ENCODE measurements around the gene S100PBP. TPM values are rescaled to one million over a fixed set of nuclear protein-coding genes. Genes with fewer than 3 reads are reported as not detected.

The S100PBP gene
- total and polyA plus RNA-seq, 9 of the 15 experiments (the other 6 are each of a cell fraction or from before 2014, with no cell fraction given) = 22.9 to 60.2 (median 32.9) TPM

DNA sequence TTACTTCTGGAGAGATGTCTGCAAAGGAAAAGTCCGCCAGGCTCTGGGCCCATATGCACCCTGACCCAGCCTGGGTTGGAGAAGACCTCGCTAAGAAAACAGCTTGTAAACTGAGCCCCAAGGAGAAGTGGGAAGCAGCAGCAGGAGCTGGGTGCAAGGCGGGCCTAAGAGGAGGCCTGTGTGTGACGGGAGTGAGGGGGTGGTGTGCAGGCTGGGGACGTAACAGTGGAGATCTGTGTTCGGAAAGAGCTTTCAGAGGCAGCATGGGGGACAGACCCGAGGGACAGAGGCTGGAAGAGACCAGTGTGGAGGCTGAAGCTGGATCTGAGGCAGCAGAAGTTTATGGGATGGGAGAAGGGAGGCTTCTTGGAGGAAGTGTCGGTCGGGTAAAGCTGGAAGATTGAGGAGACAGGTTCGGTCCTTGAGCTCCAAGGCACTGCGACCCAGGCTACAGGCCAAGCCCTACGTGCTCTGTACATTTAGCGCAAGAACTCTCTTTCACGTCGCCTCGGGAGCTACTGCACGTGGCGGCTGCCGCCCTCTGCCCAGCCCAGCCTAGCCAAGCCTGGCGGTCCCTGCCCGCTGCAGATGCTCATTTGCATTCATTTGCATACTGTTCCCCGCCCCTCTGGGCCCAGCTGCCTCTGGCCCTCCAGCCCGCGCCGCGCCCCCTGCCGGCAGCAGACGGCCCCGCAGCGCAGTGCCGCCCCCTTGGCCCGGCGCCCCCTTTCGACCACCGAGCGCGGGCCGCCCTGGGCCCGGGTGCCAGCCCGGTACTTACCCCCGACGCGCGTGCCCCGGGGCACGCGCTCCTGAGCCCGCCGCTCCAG, 75.1 kb downstream of the S100PBP start (continued):
- TF ChIP-seq SAFB (IDR thresholded peaks at IDR 0.05; ENCODE audit: borderline replicate concordance, low read depth, low read length) = no peak
- TF ChIP-seq, protein P1, sequence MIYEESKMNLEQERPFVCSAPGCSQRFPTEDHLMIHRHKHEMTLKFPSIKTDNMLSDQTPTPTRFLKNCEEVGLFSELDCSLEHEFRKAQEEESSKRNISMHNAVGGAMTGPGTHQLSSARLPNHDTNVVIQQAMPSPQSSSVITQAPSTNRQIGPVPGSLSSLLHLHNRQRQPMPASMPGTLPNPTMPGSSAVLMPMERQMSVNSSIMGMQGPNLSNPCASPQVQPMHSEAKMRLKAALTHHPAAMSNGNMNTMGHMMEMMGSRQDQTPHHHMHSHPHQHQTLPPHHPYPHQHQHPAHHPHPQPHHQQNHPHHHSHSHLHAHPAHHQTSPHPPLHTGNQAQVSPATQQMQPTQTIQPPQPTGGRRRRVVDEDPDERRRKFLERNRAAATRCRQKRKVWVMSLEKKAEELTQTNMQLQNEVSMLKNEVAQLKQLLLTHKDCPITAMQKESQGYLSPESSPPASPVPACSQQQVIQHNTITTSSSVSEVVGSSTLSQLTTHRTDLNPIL (CRISPR knock-in tag; IDR thresholded peaks at IDR 0.05) = no peak
- TF ChIP-seq NR2C2 (CRISPR knock-in tag; IDR thresholded peaks at IDR 0.05) = 0 out of 2 replicates have a peak, but pooled peaks have one; percentile 32
- no peak for TF ChIP-seq NR2C2 (tag; IDR thresholded peaks at IDR 0.05)
- TF ChIP-seq BCOR (IDR thresholded peaks at IDR 0.05) = no peak
- TF ChIP-seq, protein P2, sequence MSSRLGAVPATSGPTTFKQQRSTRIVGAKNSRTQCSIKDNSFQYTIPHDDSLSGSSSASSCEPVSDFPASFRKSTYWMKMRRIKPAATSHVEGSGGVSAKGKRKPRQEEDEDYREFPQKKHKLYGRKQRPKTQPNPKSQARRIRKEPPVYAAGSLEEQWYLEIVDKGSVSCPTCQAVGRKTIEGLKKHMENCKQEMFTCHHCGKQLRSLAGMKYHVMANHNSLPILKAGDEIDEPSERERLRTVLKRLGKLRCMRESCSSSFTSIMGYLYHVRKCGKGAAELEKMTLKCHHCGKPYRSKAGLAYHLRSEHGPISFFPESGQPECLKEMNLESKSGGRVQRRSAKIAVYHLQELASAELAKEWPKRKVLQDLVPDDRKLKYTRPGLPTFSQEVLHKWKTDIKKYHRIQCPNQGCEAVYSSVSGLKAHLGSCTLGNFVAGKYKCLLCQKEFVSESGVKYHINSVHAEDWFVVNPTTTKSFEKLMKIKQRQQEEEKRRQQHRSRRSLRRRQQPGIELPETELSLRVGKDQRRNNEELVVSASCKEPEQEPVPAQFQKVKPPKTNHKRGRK (tag; IDR thresholded peaks at IDR 0.05) = no peak
- no peak for TF ChIP-seq KDM5B (IDR thresholded peaks at IDR 0.05; ENCODE audit: insufficient replicate concordance, low read depth, low read length)
- TF ChIP-seq, protein P3, sequence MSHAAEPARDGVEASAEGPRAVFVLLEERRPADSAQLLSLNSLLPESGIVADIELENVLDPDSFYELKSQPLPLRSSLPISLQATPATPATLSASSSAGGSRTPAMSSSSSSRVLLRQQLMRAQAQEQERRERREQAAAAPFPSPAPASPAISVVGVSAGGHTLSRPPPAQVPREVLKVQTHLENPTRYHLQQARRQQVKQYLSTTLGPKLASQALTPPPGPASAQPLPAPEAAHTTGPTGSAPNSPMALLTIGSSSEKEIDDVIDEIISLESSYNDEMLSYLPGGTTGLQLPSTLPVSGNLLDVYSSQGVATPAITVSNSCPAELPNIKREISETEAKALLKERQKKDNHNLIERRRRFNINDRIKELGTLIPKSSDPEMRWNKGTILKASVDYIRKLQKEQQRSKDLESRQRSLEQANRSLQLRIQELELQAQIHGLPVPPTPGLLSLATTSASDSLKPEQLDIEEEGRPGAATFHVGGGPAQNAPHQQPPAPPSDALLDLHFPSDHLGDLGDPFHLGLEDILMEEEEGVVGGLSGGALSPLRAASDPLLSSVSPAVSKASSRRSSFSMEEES (CRISPR knock-in tag; IDR thresholded peaks at IDR 0.05) = no peak
- no peak for TF ChIP-seq RBM25 (IDR thresholded peaks at IDR 0.05; ENCODE audit: low read depth, low read length, severe bottlenecking)
- no peak for TF ChIP-seq SP2 (IDR thresholded peaks at IDR 0.05; ENCODE audit: extremely low read depth, low read depth, low read length, poor library complexity, severe bottlenecking)
- TF ChIP-seq STAT5B (CRISPR knock-in tag; IDR thresholded peaks at IDR 0.05) = no peak
- TF ChIP-seq, protein P4, sequence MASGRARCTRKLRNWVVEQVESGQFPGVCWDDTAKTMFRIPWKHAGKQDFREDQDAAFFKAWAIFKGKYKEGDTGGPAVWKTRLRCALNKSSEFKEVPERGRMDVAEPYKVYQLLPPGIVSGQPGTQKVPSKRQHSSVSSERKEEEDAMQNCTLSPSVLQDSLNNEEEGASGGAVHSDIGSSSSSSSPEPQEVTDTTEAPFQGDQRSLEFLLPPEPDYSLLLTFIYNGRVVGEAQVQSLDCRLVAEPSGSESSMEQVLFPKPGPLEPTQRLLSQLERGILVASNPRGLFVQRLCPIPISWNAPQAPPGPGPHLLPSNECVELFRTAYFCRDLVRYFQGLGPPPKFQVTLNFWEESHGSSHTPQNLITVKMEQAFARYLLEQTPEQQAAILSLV (tag; IDR thresholded peaks at IDR 0.05) = no peak
- no peak for TF ChIP-seq FIP1L1 (IDR thresholded peaks at IDR 0.05; ENCODE audit: low read depth, low read length, poor library complexity, severe bottlenecking)
- no peak for TF ChIP-seq SNRNP70 (optimal IDR thresholded peaks at IDR 0.05; ENCODE audit: low read depth, low read length)
- no peak for TF ChIP-seq KLF16 (IDR thresholded peaks at IDR 0.05)
- TF ChIP-seq BRD9 (IDR thresholded peaks at IDR 0.05; ENCODE audit: low read depth, partially characterized antibody) = no peak
- TF ChIP-seq C11orf30 (IDR thresholded peaks at IDR 0.05; ENCODE audit: low read depth) = no peak
- no peak for TF ChIP-seq NR4A1 (CRISPR knock-in tag; IDR thresholded peaks at IDR 0.05)
- 0 out of 2 replicates have a peak, but pooled peaks have one; percentile 60 for TF ChIP-seq NR4A1 (tag; IDR thresholded peaks at IDR 0.05)
- no peak for TF ChIP-seq MCM5 (IDR thresholded peaks at IDR 0.05; ENCODE audit: low read depth)
- no peak for TF ChIP-seq HNRNPUL1 (IDR thresholded peaks at IDR 0.05; ENCODE audit: low read length)

All from K562 (cell line).